Urothelium cell line (cell line): ENCODE measurements around the gene PTPRD.
A peak's percentile ranks its signal among the peaks of the same experiment; 100 is the strongest.
"Not testable (repeated sequence)": the region's sequence is repeated elsewhere in the genome, so short reads cannot be mapped to it uniquely, and the experiment has no call there.

ENCODE experiments used
- DNase-seq: peaks from one replicate; pipeline ENCODE4 v3.0.0; 2011; ENCODE audit warnings: low spot score, mixed read lengths
- FAIRE-seq: peaks from 2 replicates; lab custom pipeline; 2011; peaks lifted over from hg19 to GRCh38; lab: Jason Lieb, UNC

PTPRD gene

GRCh38 chr9:10488937-10489336 lies 123.9 kb downstream of the PTPRD start:
- no peak for FAIRE-seq
- DNase-seq = no peak

GRCh38 chr9:10479172-10479571 lies 133.6 kb downstream of the PTPRD start:
- DNase-seq (peak; percentile 1), FAIRE-seq (no peak)

GRCh38 chr9:10449201-10449617 lies 163.6 kb downstream of the PTPRD start:
- DNase-seq = not testable (repeated sequence)

GRCh38 chr9:10447036-10447435 lies 165.8 kb downstream of the PTPRD start:
- FAIRE-seq (no peak), DNase-seq (no peak)

More at GRCh38 chr9:10449201-10449617, 163.6 kb downstream of the PTPRD start:
- not testable (repeated sequence) for FAIRE-seq

- DNase-seq (no peak), FAIRE-seq (no peak)
Measured at GRCh38 chr9:10443868-10444204, 169.0 kb downstream of the PTPRD start.

GRCh38 chr9:10443181-10443867 lies 169.5 kb downstream of the PTPRD start:
- FAIRE-seq = no peak
- no peak for DNase-seq

GRCh38 chr9:10438955-10439354 lies 173.8 kb downstream of the PTPRD start:
- FAIRE-seq (no peak), DNase-seq (no peak)

GRCh38 chr9:10436756-10437155 lies 176.0 kb downstream of the PTPRD start:
- DNase-seq = no peak
- FAIRE-seq = no peak

GRCh38 chr9:10434412-10434811 lies 178.4 kb downstream of the PTPRD start:
- DNase-seq = no peak
- no peak for FAIRE-seq

GRCh38 chr9:10411272-10411671 lies 201.5 kb downstream of the PTPRD start:
- DNase-seq (no peak), FAIRE-seq (no peak)

GRCh38 chr9:10403283-10403682 lies 209.5 kb downstream of the PTPRD start:
- DNase-seq (no peak), FAIRE-seq (no peak)

- DNase-seq (no peak), FAIRE-seq (no peak)
Measured at GRCh38 chr9:10396615-10397014, 216.2 kb downstream of the PTPRD start.

- FAIRE-seq (no peak), DNase-seq (no peak)
Measured at GRCh38 chr9:10387282-10387681, 225.5 kb downstream of the PTPRD start.

GRCh38 chr9:10371824-10372223 lies 241.0 kb downstream of the PTPRD start:
- FAIRE-seq (no peak), DNase-seq (no peak)

GRCh38 chr9:10366171-10366779 lies 246.5 kb downstream of the PTPRD start:
- FAIRE-seq = peak; percentile 9
- DNase-seq = peak; percentile 4

- FAIRE-seq (no peak), DNase-seq (no peak)
Measured at GRCh38 chr9:10354591-10354990, 258.2 kb downstream of the PTPRD start.

GRCh38 chr9:10345621-10346020 lies 267.2 kb downstream of the PTPRD start:
- FAIRE-seq, DNase-seq: not testable (repeated sequence)

GRCh38 chr9:10341057-10341456 lies 271.7 kb downstream of the PTPRD start:
- FAIRE-seq = no peak
- no peak for DNase-seq

- no peak for FAIRE-seq
Measured at GRCh38 chr9:10339152-10339551, 273.6 kb downstream of the PTPRD start.

GRCh38 chr9:10331157-10331556 lies 281.6 kb downstream of the PTPRD start:
- FAIRE-seq = no peak
- DNase-seq = no peak

More at GRCh38 chr9:10339152-10339551, 273.6 kb downstream of the PTPRD start:
- DNase-seq = no peak

GRCh38 chr9:10282084-10282483 lies 330.7 kb downstream of the PTPRD start:
- DNase-seq (no peak), FAIRE-seq (no peak)

GRCh38 chr9:10274988-10275387 lies 337.8 kb downstream of the PTPRD start:
- FAIRE-seq = no peak
- DNase-seq = no peak

GRCh38 chr9:10274175-10274574 lies 338.6 kb downstream of the PTPRD start:
- no peak for DNase-seq
- FAIRE-seq = no peak
